GM21529 (cell line): ENCODE measurements around the gene BCL7A.

Experiments
- ATAC-seq: cut with Tn5 transposase; IDR thresholded peaks from one replicate; pipeline ENCODE4 v1.9.1; 2021; ENCODE audit not compliant: unreplicated experiment

BCL7A gene

DNA sequence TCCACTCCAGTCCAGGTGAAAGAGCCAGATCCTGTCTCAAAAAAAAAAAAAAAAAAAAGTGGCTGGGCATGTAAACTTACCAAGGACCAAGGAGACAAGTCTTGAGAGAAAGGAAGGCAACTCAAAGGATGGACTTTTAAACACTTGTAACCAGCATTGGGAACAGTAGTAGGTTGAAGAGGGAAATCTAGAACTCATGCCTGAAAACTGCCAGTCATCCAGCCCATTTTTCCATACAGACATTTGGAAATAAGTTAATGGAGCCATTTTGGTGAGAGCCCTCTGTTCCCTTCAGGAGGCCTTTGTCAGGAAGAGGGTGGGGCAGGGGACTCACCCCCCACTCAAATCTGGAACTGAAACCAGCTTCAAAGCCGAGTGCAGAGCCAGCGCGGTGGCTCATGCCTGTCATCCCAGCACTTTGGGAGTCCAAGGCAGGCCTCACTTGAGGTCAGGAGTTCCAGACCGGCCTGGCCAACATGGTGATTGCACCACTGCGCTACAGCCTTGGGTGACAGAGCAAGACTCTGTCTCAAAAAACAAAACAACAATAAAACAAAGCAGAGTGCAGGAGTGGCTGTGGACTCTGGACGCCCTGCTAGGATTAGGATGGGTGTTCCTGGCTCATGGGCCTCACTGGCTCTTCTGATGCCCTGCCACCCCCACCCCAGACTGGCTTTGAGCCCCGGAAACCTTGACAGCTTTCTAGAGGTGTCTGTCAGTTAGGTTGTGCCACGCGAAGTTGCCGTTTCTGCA is 55.2 kb downstream of the BCL7A start:
- ATAC-seq: no peak

DNA sequence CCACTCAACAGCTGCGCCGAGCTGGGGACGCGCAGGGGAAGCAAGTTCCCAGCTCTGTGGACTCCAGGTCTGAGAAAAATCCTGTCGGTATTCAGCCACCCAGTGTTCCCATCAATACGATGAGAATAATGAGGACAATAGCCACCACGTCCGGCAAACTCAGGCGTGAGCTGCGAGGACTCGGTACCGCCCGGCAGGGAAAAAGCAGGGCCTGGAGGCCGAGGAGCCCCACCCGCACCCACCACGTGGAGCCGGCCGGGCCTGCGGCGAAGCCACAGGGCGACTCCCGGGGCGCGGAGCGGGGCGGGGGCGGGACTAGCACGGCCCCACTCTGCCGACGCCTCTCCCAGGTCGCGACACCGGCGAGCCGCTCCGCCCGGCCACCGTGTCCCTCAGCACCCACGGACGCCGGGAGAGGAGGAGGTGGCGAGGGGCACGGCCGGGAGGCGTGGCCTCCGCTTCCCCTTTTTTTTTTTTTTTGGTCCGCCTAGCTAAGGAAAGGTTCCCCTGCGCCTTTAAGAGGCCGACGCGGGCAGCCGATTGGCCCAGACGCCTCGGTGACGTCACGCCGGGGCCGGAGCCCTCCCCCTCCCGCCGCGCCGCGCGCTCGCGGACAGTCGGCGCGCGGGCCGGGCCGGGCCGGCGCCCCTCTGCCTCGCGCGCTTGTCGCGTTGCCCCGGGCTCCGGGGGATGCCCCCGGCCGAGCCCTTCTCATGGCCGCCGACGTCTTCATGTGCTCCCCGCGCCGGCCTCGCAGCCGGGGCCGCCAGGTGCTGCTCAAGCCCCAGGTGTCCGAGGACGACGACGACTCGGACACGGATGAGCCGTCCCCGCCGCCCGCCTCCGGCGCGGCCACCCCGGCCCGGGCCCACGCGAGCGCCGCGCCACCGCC is 56.7 kb downstream of the BCL7A start, which contains the start of gene MLXIP:
MLXIP (plus strand) TSS at position 616 of the 892 bp plus-strand sequence; CDS start at position 714, 98 bp downstream.
- peak; percentile 75 for ATAC-seq

GRCh38 chr12:122079033-122079531 is 57.4 kb downstream of the BCL7A start:
- no peak for ATAC-seq

DNA sequence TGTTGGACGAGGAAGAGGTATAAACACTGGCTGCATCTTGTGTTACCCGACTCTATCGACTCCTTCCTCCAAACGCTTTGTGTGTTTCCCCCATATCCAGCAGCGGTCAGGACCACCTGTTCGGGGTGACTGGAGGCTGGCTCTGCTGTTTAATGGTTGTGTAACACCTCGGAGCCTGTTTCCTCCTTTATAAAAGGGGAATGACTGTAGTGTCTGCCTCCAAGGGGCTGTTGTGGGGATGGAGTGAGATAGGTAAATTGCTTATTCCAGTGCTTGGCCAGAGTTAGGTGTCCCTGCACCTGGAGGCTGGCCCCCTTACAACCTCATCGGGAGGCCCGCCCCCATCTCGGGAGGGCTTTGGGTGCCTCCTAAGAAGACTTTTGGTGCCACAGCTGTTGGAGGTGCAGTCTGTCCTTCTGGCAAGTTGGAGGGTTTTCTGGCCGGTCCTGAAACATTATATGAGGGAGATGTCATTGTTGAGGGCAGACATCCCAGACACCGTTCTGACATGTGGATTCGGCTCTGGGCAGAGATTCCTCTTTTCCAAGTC is 57.9 kb downstream of the BCL7A start:
- no peak for ATAC-seq

- no peak for ATAC-seq
Measured at GRCh38 chr12:122080149-122081082, 58.7 kb downstream of the BCL7A start.

DNA sequence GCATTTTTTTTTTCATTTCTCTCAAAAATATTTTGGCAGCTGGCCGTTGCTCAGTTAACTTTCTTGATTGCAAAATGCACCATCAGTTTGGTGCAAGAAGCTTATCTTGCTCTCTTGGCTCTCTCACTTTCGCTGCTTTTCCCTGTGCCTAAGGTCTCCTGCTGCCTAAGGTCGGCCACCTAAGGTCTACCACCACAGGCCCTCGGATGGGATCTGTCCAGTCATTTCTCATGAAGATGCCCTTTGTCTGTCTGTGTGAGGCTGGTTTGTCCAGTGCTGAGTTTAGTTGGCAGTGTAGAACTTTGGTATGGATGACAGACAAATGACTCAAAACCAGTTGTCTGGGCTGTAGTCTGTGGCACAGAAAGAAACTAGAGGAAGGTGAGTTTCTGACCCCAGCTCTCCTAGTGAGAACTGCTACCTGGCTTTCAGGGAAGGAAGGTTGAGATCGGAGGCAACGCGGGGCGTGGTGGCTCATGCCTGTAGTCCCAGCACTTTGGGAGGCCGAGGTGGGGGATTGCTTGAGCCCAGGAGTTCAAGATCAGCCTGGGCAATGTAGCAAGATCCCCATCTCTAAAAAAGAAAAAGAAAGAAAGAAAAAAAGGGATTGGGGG is 59.5 kb downstream of the BCL7A start:
- ATAC-seq: no peak

DNA sequence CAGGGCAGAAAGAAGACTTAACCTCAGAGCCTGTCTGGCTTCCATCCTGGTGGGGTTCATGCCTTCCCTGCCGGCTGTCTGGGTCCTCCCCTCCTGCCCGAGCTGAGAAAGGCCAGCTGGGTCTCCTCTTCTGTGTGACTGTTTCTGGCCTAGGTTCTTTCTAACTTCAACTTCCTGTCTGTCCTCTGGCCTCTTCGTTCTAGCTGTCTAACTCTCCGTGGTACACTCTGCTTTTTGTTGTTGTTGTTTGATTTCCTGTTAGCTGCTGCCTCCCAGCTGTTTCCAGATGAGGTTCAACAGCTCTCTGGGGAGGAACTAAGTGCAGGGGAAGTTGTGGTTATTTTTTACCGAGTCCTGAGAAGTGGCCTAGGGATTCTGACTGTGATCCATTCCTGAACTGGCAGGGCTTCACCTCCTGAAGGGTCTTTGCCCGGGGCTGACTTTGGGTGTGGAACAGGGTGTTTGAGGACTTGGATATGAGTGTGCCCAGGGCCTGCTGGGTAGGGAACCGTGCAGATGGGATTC is 60.1 kb downstream of the BCL7A start:
- peak; percentile 49 for ATAC-seq

- ATAC-seq: no peak
Measured at GRCh38 chr12:122082621-122083356, 61.1 kb downstream of the BCL7A start.

DNA sequence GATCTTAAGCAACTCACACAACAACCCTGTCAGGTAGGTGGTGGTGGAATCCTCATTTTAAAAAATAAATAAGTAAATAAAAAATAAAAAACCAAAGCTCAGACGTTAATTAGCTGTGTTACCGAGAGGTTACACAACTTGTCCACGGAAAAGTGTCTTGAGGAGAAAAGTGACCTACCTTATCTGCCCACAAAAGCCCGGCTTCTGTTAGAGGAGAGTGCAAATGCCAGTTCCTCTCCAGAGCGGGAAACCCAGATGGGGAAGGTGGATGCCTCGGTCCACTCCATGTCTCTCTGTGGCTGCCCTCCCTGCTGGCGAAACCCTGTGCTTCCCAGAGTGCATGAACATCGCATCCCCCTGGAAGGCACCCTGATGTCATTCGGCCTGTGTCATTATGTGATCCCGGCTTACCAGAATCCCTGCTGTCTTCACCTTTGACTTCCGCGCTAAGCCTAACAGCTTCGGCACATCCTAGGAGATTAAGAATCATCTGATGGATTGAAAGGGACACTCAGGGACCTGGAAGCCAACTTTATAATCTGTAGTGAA is 63.2 kb downstream of the BCL7A start:
- ATAC-seq: no peak

DNA sequence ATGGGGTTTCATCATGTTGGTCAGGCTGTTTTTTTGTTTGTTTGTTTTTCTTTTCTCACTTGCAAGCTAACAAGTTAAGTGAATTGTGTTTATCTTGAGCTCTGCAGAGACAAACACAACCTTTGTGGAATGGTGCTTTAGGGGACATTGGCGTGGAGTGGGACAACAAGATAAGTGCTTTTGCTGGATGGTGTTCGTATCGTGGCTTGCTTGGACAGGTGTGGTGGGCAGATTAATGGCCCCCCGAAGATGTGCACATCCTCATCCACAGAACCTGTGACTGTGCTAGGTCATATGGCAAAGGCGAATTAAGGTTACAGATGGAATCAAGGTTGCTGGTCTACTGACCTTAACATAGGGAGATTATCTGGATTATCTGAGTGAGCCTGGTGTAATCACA is 63.9 kb downstream of the BCL7A start:
- ATAC-seq: no peak

GRCh38 chr12:122086116-122086515 is 64.4 kb downstream of the BCL7A start:
- ATAC-seq: no peak

DNA sequence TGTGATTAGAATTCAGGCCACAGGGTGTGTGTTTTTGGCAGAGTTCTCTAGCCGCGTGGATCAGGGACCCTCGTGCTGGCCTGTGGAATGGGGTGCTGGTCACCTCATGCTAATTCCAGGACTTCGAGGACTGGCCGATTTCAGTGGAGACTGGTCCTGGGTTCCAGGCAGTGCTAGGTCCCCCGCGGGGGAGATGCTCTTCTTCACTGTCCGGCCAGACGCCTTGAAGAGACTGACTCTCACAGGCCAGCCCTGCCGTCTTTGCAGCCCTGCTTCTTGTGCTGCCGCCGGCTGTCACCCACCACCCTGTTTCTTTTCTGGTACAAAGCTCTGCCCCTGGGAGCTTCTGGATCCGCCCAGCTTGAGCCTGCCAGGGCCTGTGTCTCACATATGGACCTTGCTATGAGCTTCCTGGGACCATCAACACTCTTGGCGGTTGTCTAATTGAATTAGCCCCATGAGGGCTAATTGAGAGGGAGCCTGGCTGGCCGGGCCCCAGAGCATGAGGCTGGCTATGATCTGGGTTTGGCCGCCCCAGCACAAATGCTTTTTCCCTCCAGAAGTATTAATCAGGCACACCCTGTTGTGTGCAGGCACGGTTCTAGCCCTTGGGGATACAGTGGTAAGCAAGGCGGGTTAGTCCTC is 65.1 kb downstream of the BCL7A start:
- no peak for ATAC-seq

DNA sequence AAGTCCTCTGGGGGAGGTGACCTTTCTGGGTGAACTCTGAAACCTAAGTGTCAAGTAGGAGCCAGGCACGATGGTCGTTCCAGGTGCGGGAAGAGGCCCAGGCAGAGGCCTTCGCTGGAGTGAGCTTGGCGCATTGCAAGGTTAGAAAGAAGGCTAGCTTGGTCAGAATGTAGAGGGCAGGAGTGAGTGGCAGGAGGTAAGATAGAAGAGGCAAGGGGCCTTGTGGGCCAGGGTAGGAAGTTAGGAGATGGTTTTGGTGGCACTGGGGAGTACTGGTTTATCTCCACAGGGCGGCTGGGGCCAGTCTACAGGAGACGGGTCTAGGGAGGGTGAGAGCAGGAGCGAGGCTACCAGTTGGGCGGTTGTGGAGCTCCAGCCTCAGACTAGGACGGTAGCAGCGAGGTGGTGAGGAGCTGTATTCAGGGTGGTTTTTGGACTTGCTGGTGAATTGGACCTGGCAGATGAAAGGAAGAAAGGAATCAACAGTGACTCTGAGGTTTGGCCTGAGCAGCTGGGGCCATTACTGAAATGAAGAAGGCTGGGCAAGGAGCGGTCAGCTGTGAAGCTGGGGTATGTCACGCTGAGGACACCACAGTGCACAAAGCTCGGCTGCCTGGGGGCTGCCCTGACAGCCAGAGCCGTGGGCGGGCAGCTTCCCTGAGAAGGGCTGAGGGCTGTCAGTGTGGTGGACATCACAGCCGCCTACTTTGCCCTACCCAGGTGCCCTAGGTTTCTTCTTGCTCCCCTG is 65.9 kb downstream of the BCL7A start:
- no peak for ATAC-seq

DNA sequence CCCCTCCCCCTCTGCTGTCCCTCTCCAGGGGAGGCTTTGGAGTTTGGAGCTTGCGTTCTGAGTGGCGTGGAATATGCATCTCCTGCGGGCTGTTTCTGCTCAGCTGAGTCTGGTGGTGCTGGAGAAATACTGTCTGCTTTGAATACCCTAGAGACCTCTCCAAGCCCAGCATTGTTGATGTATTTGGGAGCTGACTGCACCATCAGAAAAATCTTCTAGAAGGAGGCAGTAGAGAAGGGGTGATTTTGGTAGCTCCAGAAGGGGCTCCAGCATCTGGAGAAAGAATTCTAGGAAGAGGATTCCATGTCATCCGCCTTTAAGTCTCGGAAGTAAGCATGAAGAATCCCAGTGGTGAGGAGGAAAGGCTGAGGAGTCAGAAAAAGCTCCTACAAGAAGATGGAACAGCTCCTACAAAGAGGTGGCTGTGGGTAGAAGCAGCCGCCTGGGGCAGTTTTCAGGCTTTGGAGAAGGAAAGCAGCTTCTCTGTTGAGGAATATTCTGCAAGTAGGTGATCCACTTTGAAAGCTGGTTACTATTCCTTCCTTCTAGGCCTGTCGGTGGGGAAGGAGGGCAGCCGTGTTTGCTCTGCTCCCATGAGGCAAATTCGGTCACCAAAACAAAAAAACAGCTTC is 66.6 kb downstream of the BCL7A start:
- no peak for ATAC-seq

GRCh38 chr12:122089077-122089476 is 67.4 kb downstream of the BCL7A start:
- no peak for ATAC-seq

- no peak for ATAC-seq
Measured at GRCh38 chr12:122090759-122091515, 69.3 kb downstream of the BCL7A start.
